OCI-LY1 (cell line): Measurements from ENCODE around the gene NKX2-3.

ENCODE experiments used
- CTCF ChIP-seq: fragments of 200-600 bp; sonication (generic), shearing (Covaris generic); IDR thresholded peaks from 2 replicates; pipeline ENCODE4 v1.5.1; 2017; ENCODE audit warnings: mild to moderate bottlenecking, antibody characterized with exemption, low read length, moderate library complexity, mixed read lengths
- EZH2 ChIP-seq: fragments of 200-600 bp; sonication (generic), shearing (Covaris generic); IDR thresholded peaks from 2 replicates; pipeline ENCODE4 v1.8.0; 2017; ENCODE audit warnings: borderline replicate concordance, mixed run types, mild to moderate bottlenecking, antibody characterized with exemption, low read length, moderate library complexity, mixed read lengths

GRCh38 chr10:99557044-99557443 is 24.3 kb downstream of the NKX2-3 start:
- TF ChIP-seq EZH2: no peak
- no peak for TF ChIP-seq CTCF
